Esophagus muscularis mucosa (tissue), 4 donors: ENCODE data around the gene ETFB. TPM values are rescaled to one million over a fixed set of nuclear protein-coding genes. Genes with fewer than 3 reads are reported as not detected.
A peak's percentile ranks its signal among the peaks of the same experiment; 100 is the strongest.

Experiments used
- DNase-seq: peaks from one replicate; pipeline ENCODE4 v3.0.0-alpha.2; 2017; ENCODE audit errors: extremely low spot score
- H3K27ac ChIP-seq, 4 donors: fragments of 200-600 bp; sonication (generic); replicated peaks in 1 of 4; 1 replicate in 3 of 4; 2 replicates in 1 of 4; pipeline ENCODE4 v1.5.1; 2016 to 2019; ENCODE audit warnings: mild to moderate bottlenecking in 1 of 4
- H3K27me3 ChIP-seq, 4 donors: fragments of 200-600 bp; sonication (generic); one replicate each; pipeline versions ENCODE4 v1.5.1 to v1.6.0; 2016 to 2019
- H3K36me3 ChIP-seq, 4 donors: fragments of 200-600 bp; sonication (generic); one replicate each; pipeline ENCODE4 v1.5.1; 2016 to 2019
- H3K4me1 ChIP-seq, 4 donors: fragments of 200-600 bp; sonication (generic); one replicate each; pipeline ENCODE4 v1.5.1; 2016 to 2019
- H3K4me3 ChIP-seq, 4 donors: fragments of 200-600 bp; sonication (generic); 1 replicate in 2 of 4; 2 replicates in 2 of 4; pipeline ENCODE4 v1.5.1; 2016 to 2019; ENCODE audit warnings: mild to moderate bottlenecking in 4 of 4, moderate library complexity in 1 of 4
- H3K9me3 ChIP-seq, 4 donors: fragments of 200-600 bp; sonication (generic); 1 replicate in 3 of 4; 2 replicates in 1 of 4; pipeline ENCODE4 v1.5.1; 2016 to 2019
- CTCF ChIP-seq, 3 experiments: fragments of 200-600 bp in 2 of 3; fragments of 450-650 bp in 1 of 3; sonication (generic) in 2 of 3; IDR thresholded peaks; one replicate each; pipeline ENCODE4 v1.5.1; 2017 to 2019; ENCODE audit warnings: antibody characterized with exemption in 3 of 3, mild to moderate bottlenecking in 2 of 3, moderate library complexity in 1 of 3
- EP300 ChIP-seq: sonication (generic); formaldehyde crosslinking; IDR thresholded peaks from one replicate; pipeline ENCODE4 v1.6.1; 2017; ENCODE audit warnings: antibody characterized with exemption
- POLR2A ChIP-seq: fragments of 450-650 bp; IDR thresholded peaks from one replicate; pipeline ENCODE4 v1.6.1; 2017; ENCODE audit warnings: antibody characterized with exemption, moderate library complexity, mild to moderate bottlenecking, low read depth
- POLR2AphosphoS5 ChIP-seq, 2 donors: sonication (generic); formaldehyde crosslinking; IDR thresholded peaks; one replicate each; pipeline ENCODE4 v1.6.1; 2017; ENCODE audit warnings: antibody characterized with exemption in 2 of 2
- WGBS: methylation state at CpG from one replicate; pipeline ENCODE4 v1.1.5; 2018; 5-methylcytosine and 5-hydroxymethylcytosine counted together
- intact Hi-C: fragments of 100-400 bp; cut with DNase I; formaldehyde crosslinking; loops from one replicate; pipeline ENCODE4 v1.15.1; 2023
- total RNA-seq, 4 donors: library from RNA; depleted of rRNA; stranded (reverse); fragments of >200 nt; gene quantifications; one replicate each; pipeline versions ENCODE4 v1.1.0 to v1.2.1, GENCODE V29; 2016

ETFB gene
- total RNA-seq, 4 donors from 2014 or later: 86.3 to 121 (median 106) TPM

GRCh38 chr19:51359294-51359693, 6.9 kb downstream of the ETFB start:
- Histone ChIP-seq H3K9me3 (no peaks in the 10 kb centered on the region), H3K27me3 (no peaks in the 10 kb centered on the region), H3K27ac (peak overlapping the region; percentile 55 to 95 (median 66)), H3K4me3 (no peak overlapping the region), H3K4me1 (peaks cover 26 to 64% (median 43%) of the 10 kb centered on the region in 4 donors), H3K36me3 (peaks cover 0 to under 1% (median 0%) of the 10 kb centered on the region in 4 donors)
- WGBS: 67% methylated on average over 4 of the region's 4 CpGs
- no peak for DNase-seq
- TF ChIP-seq POLR2AphosphoS5 (IDR thresholded peaks at IDR 0.05) (peak; percentile 54 to 86), CTCF (IDR thresholded peaks at IDR 0.05) (no peak)
- intact Hi-C loops: no loop called here

- WGBS: 88% methylated on average over 7 of the region's 7 CpGs
- Histone ChIP-seq H3K4me3 (no peak overlapping the region), H3K36me3 (peaks cover 0 to 4% (median 2%) of the 10 kb centered on the region in 4 donors), H3K9me3 (no peaks in the 10 kb centered on the region), H3K27ac (peak overlapping the region in 1 of 4 donors; percentile 95), H3K27me3 (no peaks in the 10 kb centered on the region), H3K4me1 (peaks cover 16 to 55% (median 32%) of the 10 kb centered on the region in 4 donors)
- DNase-seq: no peak
- TF ChIP-seq EP300 (no peak), CTCF (IDR thresholded peaks at IDR 0.05) (no peak), POLR2A (no peak), POLR2AphosphoS5 (IDR thresholded peaks at IDR 0.05) (no peak)
- intact Hi-C loops: no loop called here
Observed at GRCh38 chr19:51357952-51358351, 8.2 kb downstream of the ETFB start.

- Histone ChIP-seq H3K36me3 (peaks cover 1 to 21% (median 18%) of the 10 kb centered on the region in 4 donors), H3K4me1 (peaks cover 7 to 38% (median 19%) of the 10 kb centered on the region in 4 donors), H3K27me3 (no peaks in the 10 kb centered on the region), H3K9me3 (no peaks in the 10 kb centered on the region), H3K27ac (no peak overlapping the region), H3K4me3 (no peak overlapping the region)
- no peak for TF ChIP-seq POLR2A
- TF ChIP-seq POLR2AphosphoS5 (IDR thresholded peaks at IDR 0.05): no peak
- no peak for TF ChIP-seq EP300
- TF ChIP-seq CTCF (IDR thresholded peaks at IDR 0.05): no peak
- WGBS: 94% methylated on average over 10 of the region's 10 CpGs
- intact Hi-C loops: no loop called here
- DNase-seq: no peak
Observed at GRCh38 chr19:51356159-51356801, 9.9 kb downstream of the ETFB start.

GRCh38 chr19:51354742-51355148, 11.4 kb downstream of the ETFB start:
- intact Hi-C loops: no loop called here
- Histone ChIP-seq H3K4me1 (peaks cover 7 to 33% (median 19%) of the 10 kb centered on the region in 4 donors), H3K27me3 (no peaks in the 10 kb centered on the region), H3K9me3 (no peaks in the 10 kb centered on the region), H3K36me3 (peaks cover 7 to 36% (median 33%) of the 10 kb centered on the region in 4 donors), H3K4me3 (no peak overlapping the region), H3K27ac (no peak overlapping the region)
- TF ChIP-seq CTCF (IDR thresholded peaks at IDR 0.05) (no peak), POLR2A (no peak), POLR2AphosphoS5 (IDR thresholded peaks at IDR 0.05) (no peak), EP300 (no peak)
- WGBS: 59% methylated on average over 8 of the region's 8 CpGs
- no peak for DNase-seq
